ENCODE measurements around the gene FPR2. TPM values are rescaled to one million over a fixed set of nuclear protein-coding genes. Genes with fewer than 3 reads are reported as not detected.

FPR2 gene
- total and polyA plus RNA-seq, 9 donors: 0.21 to 2.4 (median 0.95) TPM

DNA sequence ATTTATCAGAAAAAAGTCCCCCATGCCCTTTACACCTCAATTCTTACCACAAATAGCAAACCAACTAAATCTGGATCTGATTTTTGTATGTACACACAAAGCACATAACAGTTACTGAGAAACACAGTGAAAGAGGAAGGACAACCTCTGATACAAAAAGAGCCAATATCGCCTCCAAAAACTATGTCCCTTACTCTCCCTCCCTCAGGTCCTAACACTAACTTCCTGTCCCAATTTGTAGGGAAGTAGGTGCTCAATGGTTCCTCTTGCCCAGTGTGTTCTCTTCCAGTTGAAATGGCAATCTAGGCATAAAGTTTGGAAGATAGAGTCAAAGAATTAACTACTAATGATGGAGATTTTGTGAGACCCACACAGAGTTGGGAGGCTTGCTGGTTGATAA is 18.2 kb downstream of the FPR2 start:
- Histone ChIP-seq H3K36me3 (no peaks in the 10 kb centered on the region), H3K4me1 (ENCODE audit: insufficient read depth) (peaks cover 2% of the 10 kb centered on the region), H3K4me3 (no peak overlapping the region), H3K27ac (no peak overlapping the region), H3K27me3 (no peaks in the 10 kb centered on the region), H3K9me3 (no peaks in the 10 kb centered on the region)
- 79 to 83% (median 80%) methylated on average over 1 of the region's 1 CpG for WGBS, 3 donors
- intact Hi-C loops (cut with DNase I): loop anchor here in 1 of 4 donors (10.0 kb wide), 1 partner anchor 64 kb away; no protein-coding TSS in a partner anchor
- no peak for DNase-seq
- TF ChIP-seq EP300 (IDR thresholded peaks at IDR 0.05) (no peak), POLR2A (IDR thresholded peaks at IDR 0.05) (no peak)
- TF ChIP-seq, protein P1, sequence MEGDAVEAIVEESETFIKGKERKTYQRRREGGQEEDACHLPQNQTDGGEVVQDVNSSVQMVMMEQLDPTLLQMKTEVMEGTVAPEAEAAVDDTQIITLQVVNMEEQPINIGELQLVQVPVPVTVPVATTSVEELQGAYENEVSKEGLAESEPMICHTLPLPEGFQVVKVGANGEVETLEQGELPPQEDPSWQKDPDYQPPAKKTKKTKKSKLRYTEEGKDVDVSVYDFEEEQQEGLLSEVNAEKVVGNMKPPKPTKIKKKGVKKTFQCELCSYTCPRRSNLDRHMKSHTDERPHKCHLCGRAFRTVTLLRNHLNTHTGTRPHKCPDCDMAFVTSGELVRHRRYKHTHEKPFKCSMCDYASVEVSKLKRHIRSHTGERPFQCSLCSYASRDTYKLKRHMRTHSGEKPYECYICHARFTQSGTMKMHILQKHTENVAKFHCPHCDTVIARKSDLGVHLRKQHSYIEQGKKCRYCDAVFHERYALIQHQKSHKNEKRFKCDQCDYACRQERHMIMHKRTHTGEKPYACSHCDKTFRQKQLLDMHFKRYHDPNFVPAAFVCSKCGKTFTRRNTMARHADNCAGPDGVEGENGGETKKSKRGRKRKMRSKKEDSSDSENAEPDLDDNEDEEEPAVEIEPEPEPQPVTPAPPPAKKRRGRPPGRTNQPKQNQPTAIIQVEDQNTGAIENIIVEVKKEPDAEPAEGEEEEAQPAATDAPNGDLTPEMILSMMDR (IDR thresholded peaks at IDR 0.05): no peak

DNA sequence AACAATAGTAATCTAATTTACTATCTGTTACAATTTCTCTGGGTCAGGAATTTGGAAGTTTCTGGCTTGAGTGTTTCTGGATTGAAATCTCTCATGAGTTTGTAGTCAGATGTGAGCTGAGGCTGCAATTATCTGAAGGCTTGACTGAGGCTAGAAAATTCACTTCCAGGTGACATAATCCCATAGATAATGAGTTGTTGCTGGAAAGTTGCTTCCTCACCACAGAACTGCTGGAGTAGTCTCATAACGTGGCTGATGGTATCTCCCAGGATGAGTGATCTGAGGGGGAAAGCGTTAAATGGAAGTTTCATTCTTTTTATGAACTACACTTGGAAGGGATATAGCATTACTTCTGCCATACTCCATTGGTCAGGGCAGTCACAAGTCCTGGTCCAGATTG is 18.7 kb downstream of the FPR2 start:
- intact Hi-C loops (cut with DNase I): loop anchor here in 2 of 4 donors (10.0 kb wide), 2 partner anchors 65 to 305 kb away; partner anchors contain the start of gene CEACAM18 (in 1 of the 2)
- 38 to 58% (median 49%) methylated on average over 2 of the region's 2 CpGs for WGBS, 3 donors
- H3K4me3 ChIP-seq: no peak overlapping the region
- DNase-seq: no peak
- no peaks in the 10 kb centered on the region for H3K9me3 ChIP-seq
- no peak for TF ChIP-seq POLR2A (IDR thresholded peaks at IDR 0.05)
- TF ChIP-seq EP300 (IDR thresholded peaks at IDR 0.05): no peak
- TF ChIP-seq, protein P1 (IDR thresholded peaks at IDR 0.05): no peak
- H3K27me3 ChIP-seq: no peaks in the 10 kb centered on the region
- no peaks in the 10 kb centered on the region for H3K36me3 ChIP-seq
- no peak overlapping the region for H3K27ac ChIP-seq
- H3K4me1 ChIP-seq (ENCODE audit: insufficient read depth): peaks cover 2% of the 10 kb centered on the region

DNA sequence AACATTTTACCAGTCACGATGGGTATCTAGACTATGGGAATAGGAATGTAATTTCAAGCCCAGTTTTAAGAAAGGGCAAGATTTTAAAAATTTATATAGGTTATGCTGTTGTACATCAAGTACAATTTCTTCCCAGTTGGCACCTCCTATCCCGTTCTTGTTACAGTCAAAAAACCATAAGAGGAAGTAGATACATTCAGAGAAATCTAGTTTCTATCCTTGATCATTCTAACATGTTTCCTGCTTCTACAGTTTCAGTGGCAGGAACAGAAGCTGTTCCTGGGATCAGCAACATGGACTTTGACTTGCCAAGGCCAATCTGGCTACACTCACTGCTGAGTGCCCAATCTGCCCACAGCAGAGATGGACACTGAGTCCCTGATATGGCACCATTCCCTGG is 19.3 kb downstream of the FPR2 start:
- Histone ChIP-seq H3K4me1 (ENCODE audit: insufficient read depth) (peaks cover 2% of the 10 kb centered on the region), H3K27me3 (no peaks in the 10 kb centered on the region), H3K36me3 (no peaks in the 10 kb centered on the region), H3K27ac (no peak overlapping the region), H3K4me3 (no peak overlapping the region), H3K9me3 (no peaks in the 10 kb centered on the region)
- 54 to 59% (median 56%) methylated on average over 2 of the region's 2 CpGs for WGBS, 3 donors
- intact Hi-C loops (cut with DNase I): loop anchor here in 1 of 4 donors (10.0 kb wide), 1 partner anchor 305 kb away; the partner anchor contains the start of gene CEACAM18
- TF ChIP-seq, protein P1 (IDR thresholded peaks at IDR 0.05): no peak
- TF ChIP-seq POLR2A (IDR thresholded peaks at IDR 0.05) (no peak), EP300 (IDR thresholded peaks at IDR 0.05) (no peak)
- DNase-seq: no peak

DNA sequence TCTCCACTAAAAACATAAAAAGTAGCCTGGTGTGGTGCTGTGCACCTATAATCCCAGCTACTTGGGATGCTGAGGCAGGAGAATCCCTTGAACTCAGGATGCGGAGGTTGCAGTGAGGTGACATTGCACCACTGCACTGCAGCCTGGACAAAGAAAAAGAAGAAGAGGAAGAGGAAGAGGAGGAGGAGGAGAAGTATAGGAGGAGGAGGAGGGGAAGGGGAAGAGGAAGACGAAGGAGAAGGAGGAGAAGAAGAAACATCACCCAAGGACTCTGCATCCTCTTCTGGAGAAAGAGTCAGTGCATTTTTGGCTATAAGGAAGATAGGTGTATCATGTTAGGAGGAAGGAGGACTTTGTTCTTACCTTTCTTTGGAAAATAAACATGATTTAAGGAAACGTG is 21.0 kb downstream of the FPR2 start:
- no peaks in the 10 kb centered on the region for H3K36me3 ChIP-seq
- 52 to 58% (median 54%) methylated on average over 3 of the region's 3 CpGs for WGBS, 3 donors

More for the DNA sequence above, 21.0 kb downstream of the FPR2 start:
- intact Hi-C loops (cut with DNase I): loop anchor here in 1 of 4 donors (10.0 kb wide), 1 partner anchor 307 kb away; the partner anchor contains the start of gene CEACAM18
- TF ChIP-seq EP300 (IDR thresholded peaks at IDR 0.05): no peak
- TF ChIP-seq, protein P1 (IDR thresholded peaks at IDR 0.05): no peak
- no peaks in the 10 kb centered on the region for H3K9me3 ChIP-seq
- no peak for DNase-seq
- H3K27ac ChIP-seq: no peak overlapping the region
- peaks cover 3% of the 10 kb centered on the region for H3K4me1 ChIP-seq (ENCODE audit: insufficient read depth)
- no peak overlapping the region for H3K4me3 ChIP-seq
- H3K27me3 ChIP-seq: no peaks in the 10 kb centered on the region

Data from ovary (tissue), 9 donors.